ENCODE data around the gene CFAP251.
"Not testable (repeated sequence)": the region's sequence is repeated elsewhere in the genome, so short reads cannot be mapped to it uniquely, and the experiment has no call there.

Gene CFAP251

DNA sequence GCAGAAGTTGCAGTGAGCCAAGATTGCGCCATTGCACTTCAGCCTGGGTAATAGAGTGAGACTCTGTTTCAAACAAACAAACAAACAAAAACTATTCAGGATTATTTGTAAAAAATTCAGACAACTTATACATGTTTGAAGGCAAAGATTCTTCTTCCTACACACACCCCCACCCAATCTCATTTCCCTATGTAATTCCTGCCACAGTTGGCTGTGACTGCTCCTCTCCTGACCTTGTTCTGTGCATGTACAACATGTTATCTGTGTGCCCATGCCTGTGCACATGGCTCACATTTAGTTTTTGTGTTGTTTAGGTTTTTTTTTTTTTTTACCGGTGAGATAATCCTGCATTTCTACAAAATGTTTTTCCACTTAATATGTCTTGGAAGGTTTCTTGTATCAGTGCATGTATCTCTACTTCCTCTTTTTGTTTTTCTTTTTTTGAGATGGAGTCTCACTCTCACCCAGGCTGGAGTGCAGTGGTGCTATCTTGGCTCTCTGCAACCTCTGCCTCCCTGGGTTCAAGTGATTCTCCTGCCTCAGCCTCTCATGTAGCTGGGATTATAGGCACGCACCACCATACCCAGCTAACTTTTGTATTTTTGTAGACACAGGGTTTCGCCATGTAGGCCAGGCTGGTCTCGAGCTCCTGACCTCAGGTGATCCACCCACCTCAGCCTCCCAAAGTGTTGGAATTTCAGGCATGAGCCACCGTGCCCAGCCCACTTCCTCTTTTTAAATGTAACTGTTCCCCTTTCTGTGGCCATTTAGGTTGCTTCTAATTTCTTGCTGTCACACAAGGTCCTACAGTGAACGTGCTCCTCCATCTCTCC is 8.7 kb downstream of the CFAP251 start:
- DNase-seq (ENCODE audit: low read depth, low spot score): no peak
- in situ Hi-C loops (cut with HindIII; ENCODE audit: low sequenced_read_pairs): no loop called here
- TF ChIP-seq, protein P1, sequence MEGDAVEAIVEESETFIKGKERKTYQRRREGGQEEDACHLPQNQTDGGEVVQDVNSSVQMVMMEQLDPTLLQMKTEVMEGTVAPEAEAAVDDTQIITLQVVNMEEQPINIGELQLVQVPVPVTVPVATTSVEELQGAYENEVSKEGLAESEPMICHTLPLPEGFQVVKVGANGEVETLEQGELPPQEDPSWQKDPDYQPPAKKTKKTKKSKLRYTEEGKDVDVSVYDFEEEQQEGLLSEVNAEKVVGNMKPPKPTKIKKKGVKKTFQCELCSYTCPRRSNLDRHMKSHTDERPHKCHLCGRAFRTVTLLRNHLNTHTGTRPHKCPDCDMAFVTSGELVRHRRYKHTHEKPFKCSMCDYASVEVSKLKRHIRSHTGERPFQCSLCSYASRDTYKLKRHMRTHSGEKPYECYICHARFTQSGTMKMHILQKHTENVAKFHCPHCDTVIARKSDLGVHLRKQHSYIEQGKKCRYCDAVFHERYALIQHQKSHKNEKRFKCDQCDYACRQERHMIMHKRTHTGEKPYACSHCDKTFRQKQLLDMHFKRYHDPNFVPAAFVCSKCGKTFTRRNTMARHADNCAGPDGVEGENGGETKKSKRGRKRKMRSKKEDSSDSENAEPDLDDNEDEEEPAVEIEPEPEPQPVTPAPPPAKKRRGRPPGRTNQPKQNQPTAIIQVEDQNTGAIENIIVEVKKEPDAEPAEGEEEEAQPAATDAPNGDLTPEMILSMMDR (IDR thresholded peaks at IDR 0.05; ENCODE audit: low read depth, low read length): no peak
- H3K4me3 ChIP-seq (ENCODE audit: low read depth, low read length): no peak overlapping the region

DNA sequence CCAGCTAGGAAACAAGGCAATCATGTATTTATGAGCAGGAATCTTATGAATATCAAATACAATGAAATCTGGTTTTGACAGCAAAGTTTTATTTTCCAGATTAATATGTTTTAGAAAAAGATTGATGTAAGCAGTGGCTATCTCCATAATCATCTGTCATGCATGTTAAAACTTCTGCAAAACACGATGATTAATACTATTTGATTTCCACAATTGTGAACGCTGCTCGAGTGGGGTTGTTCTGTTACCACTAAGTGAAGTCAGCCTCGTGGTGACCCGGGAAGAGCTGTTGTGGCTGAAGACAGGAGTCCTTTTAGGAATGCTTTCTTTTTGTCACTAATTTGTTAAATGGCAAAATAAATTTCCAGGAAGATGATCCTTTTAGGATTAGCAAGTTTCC is 9.4 kb downstream of the CFAP251 start:
- in situ Hi-C loops (cut with HindIII; ENCODE audit: low sequenced_read_pairs): no loop called here
- no peak for DNase-seq (ENCODE audit: low read depth, low spot score)
- TF ChIP-seq, protein P1 (IDR thresholded peaks at IDR 0.05; ENCODE audit: low read depth, low read length): no peak

DNA sequence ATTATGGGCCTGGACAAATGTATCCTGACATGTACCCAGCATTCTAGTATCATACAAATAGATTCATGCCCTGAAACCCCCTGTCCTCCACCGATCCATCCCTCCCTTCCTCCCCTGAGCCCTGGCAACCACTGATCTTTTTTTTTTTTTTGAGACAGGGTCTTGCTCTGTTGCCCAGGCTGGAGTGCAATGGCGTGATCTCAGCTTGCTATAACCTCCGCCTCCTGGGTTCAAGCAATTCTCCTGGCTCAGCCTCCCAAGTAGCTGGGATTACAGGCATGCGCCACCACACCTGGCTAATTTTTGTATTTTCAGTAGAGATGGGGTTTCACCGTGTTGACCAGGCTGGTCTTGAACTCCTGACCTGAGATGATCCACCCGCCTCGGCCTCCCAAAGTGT is 11.2 kb downstream of the CFAP251 start:
- H3K4me3 ChIP-seq (ENCODE audit: low read depth, low read length); DNase-seq (ENCODE audit: low read depth, low spot score); in situ Hi-C loops (cut with HindIII; ENCODE audit: low sequenced_read_pairs): not testable (repeated sequence)

More for the DNA sequence above, 9.4 kb downstream of the CFAP251 start:
- H3K4me3 ChIP-seq (ENCODE audit: low read depth, low read length): no peak overlapping the region

DNA sequence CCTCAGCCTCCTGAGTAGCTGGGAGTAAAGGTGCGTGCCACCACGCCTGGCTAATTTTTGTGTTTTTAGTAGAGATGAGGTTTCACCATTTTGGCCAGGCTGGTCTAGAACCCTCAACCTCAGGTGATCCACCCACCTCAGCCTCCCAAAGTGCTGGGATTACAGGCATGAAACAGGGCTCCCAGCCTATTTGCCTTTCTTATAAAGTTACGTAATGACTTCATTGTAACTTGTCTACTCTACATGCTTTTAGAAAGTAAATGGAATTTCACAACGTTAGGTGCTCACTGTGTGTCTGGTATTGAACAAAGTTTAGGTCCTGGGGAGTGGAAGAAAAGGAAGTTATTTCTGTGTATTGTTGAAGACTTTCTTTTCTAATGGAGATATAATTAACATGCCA is 12.5 kb downstream of the CFAP251 start:
- in situ Hi-C loops (cut with HindIII; ENCODE audit: low sequenced_read_pairs): no loop called here
- no peak for DNase-seq (ENCODE audit: low read depth, low spot score)
- H3K4me3 ChIP-seq (ENCODE audit: low read depth, low read length): no peak overlapping the region
- TF ChIP-seq, protein P1 (IDR thresholded peaks at IDR 0.05; ENCODE audit: low read depth, low read length): no peak

DNA sequence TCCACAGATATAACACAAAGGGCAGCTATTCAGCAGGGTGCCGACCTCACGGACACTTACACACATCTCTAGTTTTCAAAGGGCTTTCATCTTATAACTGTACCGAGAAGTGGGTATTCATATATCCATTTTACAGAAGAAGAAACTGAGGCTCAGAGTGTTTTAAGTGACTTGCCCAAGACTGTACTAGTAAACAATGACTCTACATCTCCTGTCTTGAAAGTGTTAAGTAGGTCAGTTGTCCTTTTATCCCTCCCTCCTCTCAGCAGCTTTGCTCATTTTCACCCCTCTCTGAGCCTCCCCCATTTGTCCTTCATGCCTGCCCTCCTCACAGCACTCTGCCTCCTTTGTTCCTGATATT is 13.8 kb downstream of the CFAP251 start:
- TF ChIP-seq, protein P1 (IDR thresholded peaks at IDR 0.05; ENCODE audit: low read depth, low read length): no peak
- in situ Hi-C loops (cut with HindIII; ENCODE audit: low sequenced_read_pairs): no loop called here
- H3K4me3 ChIP-seq (ENCODE audit: low read depth, low read length): no peak overlapping the region
- no peak for DNase-seq (ENCODE audit: low read depth, low spot score)

DNA sequence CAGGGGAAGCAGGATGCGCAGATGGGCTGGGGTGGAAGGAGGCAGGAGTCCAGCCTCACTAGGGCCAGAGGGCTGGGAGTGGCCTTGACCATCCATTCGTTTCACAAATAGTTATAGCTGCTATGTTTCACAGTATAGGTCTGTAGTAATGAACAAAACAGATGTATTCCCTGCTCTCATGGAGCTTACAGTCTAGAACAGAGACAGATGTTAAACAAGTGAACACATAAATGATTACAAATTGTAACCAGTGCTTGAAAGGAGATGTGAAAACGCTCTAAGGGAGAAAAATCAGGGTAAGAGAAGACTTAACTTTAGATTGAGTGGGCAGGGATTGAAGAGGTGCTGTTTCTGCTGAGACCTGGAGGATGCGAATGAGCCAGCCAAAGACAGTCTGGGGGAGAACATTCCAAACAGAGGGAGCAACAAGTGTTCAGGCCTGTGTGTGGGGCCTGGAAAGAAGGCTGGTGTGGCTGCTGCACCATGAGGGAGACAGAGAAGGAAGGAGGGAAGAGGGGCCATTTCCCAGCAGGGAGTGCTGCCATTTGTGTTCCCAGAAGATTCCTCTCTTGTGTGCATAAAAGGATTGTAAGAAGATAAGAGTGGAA is 14.6 kb downstream of the CFAP251 start:
- DNase-seq (ENCODE audit: low read depth, low spot score): no peak
- in situ Hi-C loops (cut with HindIII; ENCODE audit: low sequenced_read_pairs): no loop called here
- TF ChIP-seq, protein P1 (IDR thresholded peaks at IDR 0.05; ENCODE audit: low read depth, low read length): no peak
- H3K4me3 ChIP-seq (ENCODE audit: low read depth, low read length): no peak overlapping the region

Measured in astrocyte of the spinal cord (primary cell).